GM19467 (cell line): ENCODE data around the gene CEP43.

Source experiments
- ATAC-seq: cut with Tn5 transposase; IDR thresholded peaks from one replicate; pipeline ENCODE4 v1.9.1; 2021; ENCODE audit warnings: mild to moderate bottlenecking, moderate library complexity; ENCODE audit not compliant: unreplicated experiment

CEP43 gene, protein sequence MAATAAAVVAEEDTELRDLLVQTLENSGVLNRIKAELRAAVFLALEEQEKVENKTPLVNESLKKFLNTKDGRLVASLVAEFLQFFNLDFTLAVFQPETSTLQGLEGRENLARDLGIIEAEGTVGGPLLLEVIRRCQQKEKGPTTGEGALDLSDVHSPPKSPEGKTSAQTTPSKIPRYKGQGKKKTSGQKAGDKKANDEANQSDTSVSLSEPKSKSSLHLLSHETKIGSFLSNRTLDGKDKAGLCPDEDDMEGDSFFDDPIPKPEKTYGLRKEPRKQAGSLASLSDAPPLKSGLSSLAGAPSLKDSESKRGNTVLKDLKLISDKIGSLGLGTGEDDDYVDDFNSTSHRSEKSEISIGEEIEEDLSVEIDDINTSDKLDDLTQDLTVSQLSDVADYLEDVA

DNA sequence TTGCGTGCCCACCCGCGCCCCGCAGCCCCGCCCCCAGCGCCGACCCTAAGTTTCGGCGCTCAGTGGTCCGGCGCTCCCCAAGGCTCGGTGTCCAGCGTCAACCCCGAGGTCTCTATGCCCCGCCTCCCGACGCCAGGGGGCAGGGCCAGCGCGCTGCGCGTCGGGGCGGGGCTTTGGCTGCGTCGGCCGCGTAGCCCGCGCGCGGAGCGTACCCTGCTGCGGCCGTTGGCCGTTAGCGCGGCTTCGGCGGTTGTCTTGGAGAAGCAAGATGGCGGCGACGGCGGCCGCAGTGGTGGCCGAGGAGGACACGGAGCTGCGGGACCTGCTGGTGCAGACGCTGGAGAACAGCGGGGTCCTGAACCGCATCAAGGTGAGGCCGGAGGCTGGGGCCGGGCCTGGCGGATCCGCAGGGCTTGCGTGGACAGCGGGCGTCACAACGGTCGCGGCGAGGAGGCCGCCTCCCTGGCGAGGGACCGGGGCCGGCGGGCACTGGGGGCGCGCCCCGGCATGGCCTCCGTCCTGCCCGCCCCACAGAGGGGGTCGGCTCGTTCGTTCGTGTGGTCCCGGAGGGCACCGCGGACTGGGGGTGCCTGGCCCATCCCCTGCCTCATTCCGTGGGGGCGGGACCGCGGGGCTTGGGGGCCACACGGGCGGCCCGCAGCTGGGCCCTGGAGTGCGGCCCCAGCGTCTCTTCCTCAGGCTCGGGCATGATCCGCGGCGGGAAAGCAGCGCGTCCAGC, at the start of gene CEP43:
Gene CEP43, plus strand, starts transcription at position 253 of the 739 bp plus-strand sequence. Its CDS starts 16 bp downstream, at position 269.
- ATAC-seq, result peak; percentile 89

DNA sequence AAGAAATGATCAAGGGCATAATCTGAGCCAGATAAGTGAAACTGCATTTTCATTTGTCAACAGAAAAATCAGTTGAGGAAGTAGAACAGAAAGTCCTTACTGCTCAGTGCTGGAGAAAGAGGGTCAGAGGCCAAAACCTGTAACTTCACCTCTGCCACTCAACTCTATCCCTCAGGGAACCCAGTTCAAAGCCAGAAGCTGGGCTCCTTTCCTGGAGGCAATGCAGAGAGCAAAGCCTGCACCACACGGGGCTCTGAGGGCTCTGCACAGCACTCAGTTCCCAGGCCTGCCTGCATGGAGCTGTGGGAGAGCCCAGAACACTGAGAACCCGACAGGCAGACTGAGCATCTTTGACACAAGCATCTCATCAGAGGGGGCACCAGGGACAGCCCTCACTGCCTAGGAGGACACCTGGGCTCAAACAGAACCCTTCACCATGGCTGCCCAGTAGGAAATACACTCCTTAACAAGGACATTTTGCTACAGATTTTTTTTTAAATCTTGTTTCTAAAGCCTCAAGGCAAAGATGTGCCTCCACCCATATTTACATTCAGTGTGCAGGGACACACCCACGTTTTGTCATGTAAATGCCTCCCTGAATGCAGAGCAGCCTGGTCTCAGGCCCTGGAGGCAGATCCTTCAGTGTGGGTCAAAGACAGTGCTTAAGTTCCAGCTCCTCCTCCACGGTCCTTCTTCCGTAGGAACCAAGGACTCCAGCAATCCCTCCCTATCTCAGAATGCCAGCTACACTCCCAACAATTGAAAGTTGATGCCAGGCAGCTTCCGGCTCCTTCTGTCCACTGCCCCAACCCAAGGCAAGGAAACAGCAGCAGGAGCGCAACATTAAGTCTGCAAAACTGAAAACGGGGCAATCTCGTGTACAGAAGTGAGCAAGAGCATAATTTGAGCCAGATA, 49.4 kb upstream of the CEP43 start:
- ATAC-seq, result peak; percentile 2

DNA sequence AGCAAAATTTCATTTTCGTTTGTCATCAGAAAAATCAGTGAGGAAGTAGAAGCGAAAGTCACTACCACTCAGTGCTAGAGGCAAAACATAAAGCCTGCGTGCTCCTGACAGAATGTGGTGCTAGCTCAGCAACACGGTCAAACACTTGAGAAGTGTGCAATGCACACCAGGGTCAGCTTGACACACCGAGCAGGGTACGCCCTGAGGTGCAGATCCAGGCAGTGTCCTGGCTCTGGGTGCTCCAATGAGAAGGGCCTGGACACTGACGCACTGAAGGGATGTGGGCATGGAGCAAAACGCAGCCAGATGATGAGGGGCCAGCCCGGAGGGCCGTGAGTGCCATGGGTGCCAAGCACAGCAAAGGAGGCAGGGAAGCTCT, 48.8 kb upstream of the CEP43 start:
- ATAC-seq, result peak; percentile 48

DNA sequence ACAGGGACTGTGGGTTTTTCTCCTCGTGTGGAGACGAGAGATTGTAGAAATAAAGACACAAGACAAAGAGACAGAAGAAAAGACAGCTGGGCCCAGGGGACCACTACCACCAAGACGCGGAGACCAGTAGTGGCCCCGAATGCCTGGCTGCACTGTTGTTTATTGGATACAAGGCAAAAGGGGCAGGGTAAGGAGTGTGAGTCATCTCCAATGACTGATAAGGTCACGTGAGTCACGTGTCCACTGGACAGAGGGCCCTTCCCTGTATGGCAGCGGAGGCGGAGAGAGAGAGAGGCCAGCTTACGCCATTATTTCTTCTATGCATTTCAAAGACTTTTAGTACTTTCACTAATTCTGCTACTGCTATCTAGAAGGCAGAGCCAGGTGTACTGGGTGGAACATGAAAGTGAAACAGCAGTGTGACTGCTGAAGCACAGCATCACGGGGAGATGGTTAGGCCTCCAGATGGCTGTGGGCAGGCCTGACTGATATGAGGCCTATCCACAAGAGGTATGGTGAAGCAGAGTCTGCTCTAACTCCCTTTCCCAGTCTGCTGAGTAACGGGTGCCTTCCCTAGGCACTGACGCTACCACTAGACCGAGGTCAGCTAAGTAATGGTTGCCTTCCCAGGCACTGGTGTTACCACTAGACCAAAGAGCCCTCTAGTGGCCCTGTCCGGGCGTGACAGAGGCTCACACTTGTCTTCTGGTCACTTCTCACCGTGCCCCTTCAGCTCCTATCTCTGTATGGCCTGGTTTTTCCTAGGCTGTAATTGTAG, 48.1 kb upstream of the CEP43 start:
- peak; percentile 89 for ATAC-seq

DNA sequence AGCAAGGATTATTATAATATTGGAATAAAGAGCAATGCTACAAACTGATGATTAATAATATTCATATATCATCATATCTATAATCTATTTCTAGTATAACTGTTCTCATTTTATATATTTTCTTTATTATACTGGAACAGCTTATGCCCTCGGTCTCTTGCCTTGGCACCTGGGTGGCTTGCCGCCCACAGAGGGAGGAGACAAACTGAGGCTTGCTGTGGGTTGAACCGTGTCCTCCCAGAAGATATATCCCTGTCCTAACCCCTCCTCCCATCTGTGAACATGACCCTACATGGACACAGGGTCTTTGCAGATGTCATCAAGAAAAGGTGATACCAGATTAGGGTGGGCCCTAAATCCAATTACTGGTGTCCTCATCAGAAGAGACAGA, 47.5 kb upstream of the CEP43 start:
- no peak for ATAC-seq

DNA sequence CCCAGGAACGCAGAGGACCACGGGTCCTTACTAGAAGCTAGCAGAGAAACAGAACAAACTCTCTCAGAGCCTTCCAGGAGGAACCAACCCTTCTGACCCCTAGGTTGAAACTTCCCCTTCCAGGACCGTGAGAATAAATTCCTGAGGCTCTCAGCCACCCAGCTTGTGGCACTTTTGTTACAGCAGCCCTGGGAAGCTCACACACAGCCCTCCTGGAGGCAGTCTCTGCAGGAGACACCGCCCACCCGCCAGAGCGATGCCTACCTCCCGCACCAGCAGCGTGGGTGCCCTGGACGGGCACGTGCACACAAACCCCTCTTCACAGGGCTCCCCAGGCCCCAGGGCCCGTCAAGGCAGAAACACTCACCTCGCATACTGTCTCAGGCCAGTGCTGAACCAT, 47.1 kb upstream of the CEP43 start:
- no peak for ATAC-seq

DNA sequence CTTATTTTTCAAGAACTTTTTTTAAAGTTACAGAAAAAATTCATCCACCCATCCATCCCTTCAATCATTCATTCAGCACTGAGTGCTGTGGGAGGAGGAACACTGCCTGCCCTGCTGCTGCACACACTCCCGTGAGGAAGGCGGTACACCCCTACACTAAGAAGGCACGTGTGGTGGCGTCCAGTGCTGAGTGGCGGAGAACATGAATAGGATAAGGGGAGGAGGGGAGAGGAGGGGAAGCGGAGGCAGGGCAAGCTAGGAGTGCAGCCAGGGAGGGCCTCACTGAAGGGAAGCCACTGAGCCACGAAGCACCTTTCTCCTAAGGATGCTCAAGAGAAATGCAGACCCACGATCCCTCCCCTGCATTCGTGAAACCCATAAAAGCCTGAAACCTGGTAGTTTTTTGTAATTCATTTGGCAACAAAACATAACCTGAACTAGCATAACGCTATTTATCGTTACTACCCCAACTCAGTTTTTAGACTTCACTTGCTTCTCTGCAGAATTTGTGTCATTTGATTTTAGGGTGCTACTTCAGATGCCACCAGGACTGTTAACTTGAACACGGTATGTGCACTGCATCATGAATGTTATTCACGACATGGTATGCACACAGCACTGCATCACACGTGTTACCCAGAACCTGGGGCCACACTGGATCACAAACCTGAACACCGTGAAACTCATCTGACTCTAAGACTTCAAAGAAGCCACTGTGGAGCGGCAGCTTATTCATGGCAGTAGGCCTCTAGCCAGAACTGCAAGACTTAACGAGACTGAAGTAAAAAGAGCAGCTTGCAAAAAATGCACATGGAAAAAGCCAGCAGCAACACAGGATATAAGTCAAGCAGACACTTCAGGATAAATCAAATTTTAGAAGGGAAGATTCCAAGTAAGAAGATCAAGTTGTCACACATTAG, 46.4 kb upstream of the CEP43 start:
- no peak for ATAC-seq

DNA sequence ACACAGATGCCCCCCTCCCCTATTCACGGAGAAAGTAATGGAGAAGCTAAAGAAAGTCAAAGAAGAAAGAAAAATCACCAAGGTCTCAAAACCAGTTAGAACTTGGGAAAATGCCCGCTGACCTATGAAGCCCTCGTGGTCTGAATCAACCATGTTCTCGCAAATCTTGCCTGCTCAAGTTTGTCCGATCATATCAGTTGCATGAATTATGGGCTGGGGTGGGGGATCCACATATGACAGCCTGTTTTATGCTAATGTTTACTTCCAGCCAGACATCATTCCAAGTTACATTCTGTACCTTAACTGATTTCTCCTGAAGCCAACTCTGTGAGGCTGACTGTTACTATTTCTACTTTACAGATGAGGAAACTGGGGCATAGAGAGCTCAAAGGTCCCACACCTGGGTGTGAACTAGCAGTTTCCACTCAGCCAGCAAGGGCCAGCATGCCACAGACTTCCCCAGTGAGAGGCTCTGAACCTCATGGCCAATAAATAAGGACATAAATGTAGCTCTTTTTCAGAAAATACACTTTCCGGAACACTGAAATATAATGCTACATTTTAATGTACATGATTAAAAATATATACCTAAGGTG, 45.0 kb upstream of the CEP43 start:
- no peak for ATAC-seq

DNA sequence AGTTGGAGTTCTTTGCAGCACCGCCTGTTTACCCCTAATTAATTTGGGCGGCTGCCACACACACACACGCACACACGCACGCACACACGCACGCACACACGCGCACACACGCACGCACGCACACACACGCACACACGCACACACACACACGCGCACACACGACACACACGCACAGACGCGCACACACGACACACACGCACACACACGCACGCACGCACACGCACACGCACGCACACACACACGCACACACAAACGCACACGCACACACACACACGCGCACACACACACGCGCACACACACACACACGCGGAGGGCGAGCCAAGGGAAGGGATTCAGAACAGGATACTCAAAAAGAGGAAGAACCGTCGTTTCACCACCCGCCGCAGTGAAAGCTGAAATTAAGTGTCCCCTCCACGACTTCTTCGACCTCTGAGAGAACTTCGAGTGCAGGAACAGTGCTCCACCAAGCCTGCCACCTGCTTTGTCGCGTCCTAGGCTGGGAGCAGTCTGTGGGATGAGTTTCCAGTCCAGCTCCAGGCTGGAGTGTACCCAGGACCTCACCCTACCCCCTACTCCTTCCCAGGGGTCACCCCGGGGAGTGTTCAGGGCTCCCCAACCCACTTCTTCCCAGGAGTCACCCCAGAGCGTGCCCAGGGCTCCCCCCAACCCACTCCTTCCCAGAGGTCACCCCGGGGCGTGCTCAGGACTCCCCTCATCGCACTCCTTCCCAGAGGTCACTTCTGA, 43.9 kb upstream of the CEP43 start:
- ATAC-seq, result no peak

DNA sequence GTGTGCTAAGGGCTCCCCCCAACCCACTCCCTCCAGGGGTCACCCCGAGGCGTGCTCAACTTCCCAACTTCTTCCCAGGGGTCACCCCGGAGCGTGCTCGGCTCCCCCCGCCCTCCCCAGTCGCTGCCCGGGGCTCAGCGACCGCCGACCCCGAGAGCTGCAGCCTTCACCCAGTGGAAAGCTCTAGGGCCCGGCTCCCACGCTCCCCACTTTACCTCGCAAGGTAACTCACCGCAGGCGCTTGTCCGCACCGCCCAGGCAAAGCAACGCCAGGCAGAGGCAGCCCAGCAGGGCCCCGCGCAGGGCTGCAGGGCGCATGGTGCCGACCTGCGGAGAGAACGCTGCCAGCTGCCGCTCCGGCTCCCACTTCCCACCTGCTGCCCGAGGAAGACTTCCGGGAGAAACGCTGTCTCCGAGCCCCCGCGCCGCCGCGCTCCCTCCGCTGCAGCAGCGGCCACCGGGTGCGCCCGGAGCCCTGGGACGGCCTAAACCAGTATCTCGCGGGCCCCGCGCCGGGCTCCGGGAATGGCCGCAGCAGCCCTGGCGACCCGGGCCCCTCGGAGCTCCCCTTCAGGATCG, 43.2 kb upstream of the CEP43 start:
- peak; percentile 1 for ATAC-seq

DNA sequence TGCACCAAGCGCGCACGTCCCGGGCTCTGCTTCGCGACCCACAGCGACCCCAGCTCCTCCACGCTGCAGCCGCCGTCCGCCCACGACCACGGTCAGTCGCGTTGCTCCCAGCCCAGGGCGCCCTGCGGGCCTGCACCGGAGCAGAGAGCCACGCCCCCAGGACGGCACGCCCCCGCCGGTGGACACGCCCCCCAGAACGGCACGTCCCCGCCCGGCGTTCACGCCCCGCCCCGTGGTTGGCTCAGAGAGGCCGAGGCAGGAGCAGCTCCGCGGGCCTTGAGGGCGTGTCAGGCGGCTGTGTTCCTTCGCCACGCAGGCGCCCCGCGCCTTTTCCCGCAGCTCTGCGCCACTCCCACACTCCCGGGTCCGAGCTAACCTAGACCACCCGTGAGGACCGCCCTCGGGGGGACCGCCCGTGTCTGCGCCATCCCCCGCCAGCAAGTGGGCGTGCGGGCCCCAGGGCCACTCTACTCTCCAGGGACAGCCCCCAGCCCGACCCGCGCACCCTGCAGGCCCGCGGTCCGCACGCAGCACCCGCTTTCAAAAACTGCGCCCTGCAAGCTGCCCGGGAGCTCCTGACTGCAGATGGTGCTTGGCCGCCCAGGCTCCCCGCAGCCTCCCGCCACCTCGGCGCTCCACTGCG, 42.6 kb upstream of the CEP43 start, which contains the start of gene RNASET2:
Gene RNASET2, minus strand, starts transcription at position 107 of the 643 bp plus-strand sequence. CDS start 368 bp downstream, outside the sequence.
- ATAC-seq, result peak; percentile 60

DNA sequence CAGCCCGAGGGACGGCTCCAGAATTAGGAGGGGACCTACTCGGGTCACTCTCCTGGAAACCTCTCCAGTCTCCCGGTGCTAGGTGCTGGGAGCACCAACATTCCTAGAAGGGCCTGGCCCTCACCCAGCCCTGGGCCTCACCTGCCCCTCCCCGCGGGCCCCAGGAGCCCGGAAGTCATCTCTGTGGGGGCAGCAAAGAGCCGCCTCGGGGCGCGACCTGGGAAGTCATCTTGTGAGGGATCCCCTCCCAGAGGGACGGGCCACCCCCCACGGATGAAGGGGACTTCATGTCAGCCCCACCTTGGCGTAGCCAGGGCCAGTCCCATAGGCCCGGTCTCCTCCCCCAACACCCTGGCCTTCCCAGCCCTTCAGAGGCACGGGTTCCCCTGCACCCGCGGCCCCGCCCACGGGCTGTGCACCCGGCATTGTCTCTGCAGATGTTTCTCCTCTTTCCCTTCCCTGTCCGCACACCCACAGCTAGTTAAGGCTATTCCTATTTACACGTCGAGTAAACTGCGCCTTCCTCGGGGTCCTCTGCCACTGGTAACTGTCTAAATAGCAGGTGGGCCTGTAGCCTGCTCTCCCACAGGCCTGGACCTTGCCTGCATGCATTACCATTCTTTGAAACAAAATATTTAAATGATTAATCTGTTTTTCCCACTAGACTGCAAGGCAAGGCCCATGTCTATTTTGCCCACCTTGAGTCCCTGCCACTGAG, 42.0 kb upstream of the CEP43 start:
- ATAC-seq, result peak; percentile 28

DNA sequence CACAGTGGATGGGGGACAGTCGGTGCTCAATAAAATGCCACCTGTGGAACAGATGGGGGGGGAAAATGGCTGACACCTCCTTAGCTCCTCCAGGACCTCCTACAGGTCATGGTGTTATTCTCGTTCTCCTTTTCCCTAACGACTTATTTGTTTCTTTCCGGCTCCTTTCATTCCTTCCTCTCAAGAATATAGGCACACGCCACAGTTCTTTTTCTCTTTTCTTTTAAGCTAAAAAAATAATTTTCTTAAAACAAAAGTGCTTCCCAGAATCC, 41.5 kb upstream of the CEP43 start:
- no peak for ATAC-seq

DNA sequence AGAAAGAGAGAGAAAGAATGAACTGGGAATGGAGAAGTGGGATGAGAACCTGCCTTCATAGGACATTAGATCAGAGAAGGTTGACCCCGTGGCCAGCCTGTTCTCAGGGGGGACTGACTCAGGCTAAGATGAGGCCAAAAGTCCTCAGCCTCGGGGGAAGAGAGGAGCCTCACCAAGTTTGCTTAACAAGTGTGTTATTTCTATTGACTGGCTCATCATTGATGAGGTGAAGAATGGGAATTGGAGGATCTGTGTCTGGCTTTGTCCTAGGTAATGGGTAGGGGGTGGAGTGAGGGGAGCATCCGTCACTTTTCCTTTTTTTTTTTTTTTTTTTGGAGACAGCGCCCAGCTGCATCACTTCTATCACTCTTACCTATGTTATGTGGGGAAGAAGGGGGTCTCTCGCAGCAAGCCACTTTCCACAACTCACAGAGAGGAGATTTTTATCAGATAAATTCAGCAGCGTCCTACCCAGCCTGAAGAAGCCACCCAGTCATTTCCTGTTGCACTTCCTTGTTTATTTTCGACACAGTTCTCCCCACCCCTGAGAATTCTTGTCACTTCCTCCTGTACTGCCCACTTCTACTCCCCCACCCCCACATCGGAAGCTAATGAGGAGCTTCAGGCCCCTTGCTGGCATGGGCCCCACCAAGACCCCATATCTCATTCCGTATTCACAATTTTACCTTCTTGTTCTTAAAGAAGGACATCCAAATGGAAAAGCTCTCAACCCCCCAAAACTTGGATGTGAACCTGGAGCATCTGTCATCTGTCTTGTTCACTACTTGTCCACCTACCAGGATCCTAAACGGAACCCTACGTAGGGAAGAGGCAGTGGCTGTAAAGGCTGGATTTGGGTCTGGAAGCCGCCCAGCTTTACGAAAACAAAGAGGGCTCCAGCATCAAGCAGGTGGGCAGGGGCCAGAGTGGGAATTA, 40.0 kb upstream of the CEP43 start:
- ATAC-seq, result no peak

DNA sequence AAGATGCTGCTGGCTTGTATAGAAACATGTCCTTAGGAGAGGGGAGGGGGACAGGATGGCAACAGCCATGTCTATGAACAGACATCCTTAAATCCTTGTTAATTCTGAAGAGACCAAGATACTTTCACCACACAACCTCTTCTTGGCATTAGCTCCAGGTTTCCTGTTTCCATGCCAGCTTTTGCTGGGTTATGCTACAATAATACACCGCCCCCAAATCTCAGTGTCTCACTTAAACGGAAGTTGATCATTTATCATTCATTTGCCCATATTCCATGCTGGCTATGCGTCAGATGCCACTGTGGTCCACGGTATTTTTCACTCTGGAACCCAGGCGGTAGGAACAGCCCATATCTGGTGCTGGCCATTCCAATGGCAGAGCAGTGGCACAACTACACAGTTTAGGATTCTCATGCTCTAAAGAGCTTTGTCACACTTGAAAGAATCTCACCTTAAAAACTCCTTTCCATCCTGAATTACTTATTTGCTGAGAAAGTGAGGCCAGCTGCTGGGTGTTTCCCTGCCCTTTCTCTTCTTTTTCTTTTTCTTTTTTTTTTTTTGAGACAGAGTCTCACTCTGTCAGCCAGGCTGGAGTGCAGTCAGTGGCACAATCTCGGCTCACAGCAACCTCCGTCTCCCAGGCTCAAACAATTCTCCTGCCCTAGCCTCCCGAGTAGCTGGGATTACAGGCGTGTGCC, 39.1 kb upstream of the CEP43 start:
- ATAC-seq, result no peak
